ENCODE measurements around the gene BTBD2.

The BTBD2 gene

GRCh38 chr19:2051773-2052704, 36.5 kb upstream of the BTBD2 start:
- DNase-seq (ENCODE audit: low read depth) = no peak
- no peak overlapping the region for H3K4me3 ChIP-seq (ENCODE audit: low read depth, low read length)

- peak within 1 kb of the TSS; percentile 93 for H3K4me3 ChIP-seq (ENCODE audit: low read depth, low read length)
- DNase-seq (ENCODE audit: low read depth) = no peak
These were observed 35.7 kb upstream of the BTBD2 start, which contains the start of gene MKNK2 for GRCh38 chr19:2050991-2051772. TSS of gene MKNK2 (minus strand) at chr19:2051244. CDS start at chr19:2050851, 393 bp downstream.

GRCh38 chr19:2050349-2050990, 35.0 kb upstream of the BTBD2 start:
- DNase-seq (ENCODE audit: low read depth) = no peak

GRCh38 chr19:2049741-2050348, 34.3 kb upstream of the BTBD2 start:
- H3K4me3 ChIP-seq (ENCODE audit: low read depth, low read length) = peak overlapping the region; percentile 93

More at GRCh38 chr19:2050349-2050990, 35.0 kb upstream of the BTBD2 start:
- peak overlapping the region; percentile 93 for H3K4me3 ChIP-seq (ENCODE audit: low read depth, low read length)

GRCh38 chr19:2048959-2049740, 33.6 kb upstream of the BTBD2 start:
- no peak for DNase-seq (ENCODE audit: low read depth)
- H3K4me3 ChIP-seq (ENCODE audit: low read depth, low read length) = peak overlapping the region; percentile 93

More at GRCh38 chr19:2049741-2050348, 34.3 kb upstream of the BTBD2 start:
- DNase-seq (ENCODE audit: low read depth) = no peak

- DNase-seq (ENCODE audit: low read depth) = no peak
- peak overlapping the region; percentile 93 for H3K4me3 ChIP-seq (ENCODE audit: low read depth, low read length)
These were observed 32.8 kb upstream of the BTBD2 start for GRCh38 chr19:2048104-2048958.

- DNase-seq (ENCODE audit: low read depth) = no peak
- H3K4me3 ChIP-seq (ENCODE audit: low read depth, low read length) = no peak overlapping the region
These were observed 32.1 kb upstream of the BTBD2 start for GRCh38 chr19:2047449-2048103.

- H3K4me3 ChIP-seq (ENCODE audit: low read depth, low read length) = no peak overlapping the region
- no peak for DNase-seq (ENCODE audit: low read depth)
These were observed 31.5 kb upstream of the BTBD2 start for GRCh38 chr19:2047076-2047448.

- H3K4me3 ChIP-seq (ENCODE audit: low read depth, low read length) = no peak overlapping the region
- DNase-seq (ENCODE audit: low read depth) = no peak
These were observed 30.8 kb upstream of the BTBD2 start for GRCh38 chr19:2046046-2046907.

- no peak overlapping the region for H3K4me3 ChIP-seq (ENCODE audit: low read depth, low read length)
- DNase-seq (ENCODE audit: low read depth) = no peak
These were observed 30.1 kb upstream of the BTBD2 start for GRCh38 chr19:2045501-2046045.

- H3K4me3 ChIP-seq (ENCODE audit: low read depth, low read length) = no peak overlapping the region
- DNase-seq (ENCODE audit: low read depth) = no peak
These were observed 29.4 kb upstream of the BTBD2 start for GRCh38 chr19:2044709-2045500.

GRCh38 chr19:2043961-2044708, 28.6 kb upstream of the BTBD2 start:
- DNase-seq (ENCODE audit: low read depth) = no peak
- no peak overlapping the region for H3K4me3 ChIP-seq (ENCODE audit: low read depth, low read length)

GRCh38 chr19:2043251-2043641, 27.7 kb upstream of the BTBD2 start:
- H3K4me3 ChIP-seq (ENCODE audit: low read depth, low read length) = no peak overlapping the region
- no peak for DNase-seq (ENCODE audit: low read depth)

- no peak for DNase-seq (ENCODE audit: low read depth)
- no peak overlapping the region for H3K4me3 ChIP-seq (ENCODE audit: low read depth, low read length)
These were observed 27.2 kb upstream of the BTBD2 start for GRCh38 chr19:2042485-2043250.

Data from skeletal muscle cell (primary cell).